SKM-1 (cell line): ENCODE results near the gene BMP5.

ENCODE experiments used
- DNase-seq: peaks from one replicate; lab custom pipeline; 2025; ENCODE audit not compliant: unreplicated experiment; lab: John Stamatoyannopoulos, UW

The BMP5 gene

GRCh38 chr6:55726144-55726543 is 149.2 kb downstream of the BMP5 start:
- DNase-seq = no peak

- DNase-seq = no peak
Observed at GRCh38 chr6:55714831-55715230, 160.6 kb downstream of the BMP5 start.

- no peak for DNase-seq
Observed at GRCh38 chr6:55713436-55713835, 162.0 kb downstream of the BMP5 start.

- no peak for DNase-seq
Observed at GRCh38 chr6:55708711-55709110, 166.7 kb downstream of the BMP5 start.

- no peak for DNase-seq
Observed at GRCh38 chr6:55705451-55706440, 169.6 kb downstream of the BMP5 start.

GRCh38 chr6:55704421-55704820 is 171.0 kb downstream of the BMP5 start:
- no peak for DNase-seq
